HG03571 (cell line): ENCODE data around the gene GORASP2.

Source experiments
- ATAC-seq: cut with Tn5 transposase; IDR thresholded peaks from one replicate; pipeline ENCODE4 v1.9.1; 2021; ENCODE audit not compliant: unreplicated experiment

GORASP2 gene

DNA sequence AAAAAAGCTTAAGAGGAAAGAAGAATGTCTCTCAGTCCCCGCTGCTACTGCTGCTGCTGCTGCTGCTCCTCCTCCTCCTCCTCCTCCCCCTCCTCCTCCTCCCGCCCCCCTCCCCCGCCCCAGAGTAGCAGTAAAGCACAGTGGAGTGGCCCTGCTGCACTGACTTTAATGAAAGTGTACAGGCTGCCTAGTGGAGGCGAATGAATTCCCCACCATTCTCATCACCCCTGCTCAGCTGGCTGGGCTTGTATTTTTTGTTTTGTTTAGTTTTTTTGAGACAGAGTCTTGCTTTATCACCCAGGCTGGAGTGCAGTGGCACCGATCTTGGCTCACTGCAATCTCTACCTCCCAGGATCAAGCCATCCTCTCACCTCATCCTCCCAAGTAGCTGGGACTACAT is 34.3 kb downstream of the GORASP2 start:
- ATAC-seq = no peak

DNA sequence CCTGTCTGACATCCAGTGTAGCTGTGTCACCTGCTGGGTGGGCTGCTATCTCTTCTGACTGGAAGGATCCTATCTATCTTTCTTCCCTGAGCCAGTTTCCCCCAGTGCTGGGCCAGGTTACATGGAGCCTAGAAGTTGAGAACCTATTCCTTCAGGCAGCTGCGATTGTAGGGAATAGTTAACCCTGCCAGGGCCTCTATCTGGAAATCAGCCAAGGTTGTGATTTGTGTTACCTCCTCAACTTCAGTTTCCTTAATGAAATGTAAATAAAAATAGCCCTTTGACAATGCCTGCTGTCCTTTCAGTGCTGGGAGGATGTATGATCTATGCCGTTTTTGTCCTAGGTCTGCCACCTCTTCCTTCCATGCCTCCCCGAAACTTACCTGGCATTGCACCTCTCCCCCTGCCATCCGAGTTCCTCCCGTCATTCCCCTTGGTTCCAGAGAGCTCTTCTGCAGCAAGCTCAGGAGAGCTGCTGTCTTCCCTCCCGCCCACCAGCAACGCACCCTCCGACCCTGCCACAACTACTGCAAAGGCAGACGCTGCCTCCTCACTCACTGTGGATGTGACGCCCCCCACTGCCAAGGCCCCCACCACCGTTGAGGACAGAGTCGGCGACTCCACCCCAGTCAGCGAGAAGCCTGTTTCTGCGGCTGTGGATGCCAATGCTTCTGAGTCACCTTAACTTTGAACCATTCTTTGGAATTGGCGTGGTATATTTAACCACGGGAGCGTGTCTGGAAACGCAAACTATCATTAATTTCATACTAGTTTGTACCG is 36.6 kb downstream of the GORASP2 start:
- ATAC-seq = no peak

DNA sequence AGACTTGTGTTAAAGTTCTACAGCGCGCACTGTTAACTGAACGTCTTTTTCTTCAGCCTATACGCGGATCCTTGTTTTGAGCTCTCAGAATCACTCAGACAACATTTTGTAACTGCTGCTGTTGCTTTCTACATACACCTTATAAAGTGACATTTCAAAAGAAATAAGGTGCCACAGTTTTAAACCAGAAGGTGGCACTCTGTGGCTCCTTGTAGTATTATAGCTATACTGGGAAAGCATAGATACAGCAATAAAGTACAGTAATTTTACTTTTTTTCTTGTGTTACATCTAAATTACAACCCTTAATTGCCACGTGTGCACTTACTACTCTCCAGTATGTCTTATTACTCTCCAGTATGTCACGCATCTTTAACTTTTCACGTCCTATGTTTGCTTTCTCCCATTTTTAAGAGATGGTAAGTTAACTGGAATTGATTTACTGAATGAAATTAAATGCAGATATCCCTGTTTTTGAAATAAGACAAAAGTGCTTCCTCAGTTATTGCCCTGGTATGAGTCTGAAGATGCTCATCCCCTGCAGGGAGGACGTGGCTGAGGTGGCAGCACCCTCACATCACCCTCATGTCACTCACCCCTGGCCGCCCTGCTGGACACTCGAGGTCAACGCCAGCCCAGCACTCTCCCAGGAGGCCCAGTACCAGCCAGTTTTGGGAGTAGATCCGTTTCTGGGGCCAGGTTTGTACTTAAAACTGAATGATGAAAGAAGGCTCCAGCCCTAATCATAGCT is 37.8 kb downstream of the GORASP2 start:
- ATAC-seq = no peak

DNA sequence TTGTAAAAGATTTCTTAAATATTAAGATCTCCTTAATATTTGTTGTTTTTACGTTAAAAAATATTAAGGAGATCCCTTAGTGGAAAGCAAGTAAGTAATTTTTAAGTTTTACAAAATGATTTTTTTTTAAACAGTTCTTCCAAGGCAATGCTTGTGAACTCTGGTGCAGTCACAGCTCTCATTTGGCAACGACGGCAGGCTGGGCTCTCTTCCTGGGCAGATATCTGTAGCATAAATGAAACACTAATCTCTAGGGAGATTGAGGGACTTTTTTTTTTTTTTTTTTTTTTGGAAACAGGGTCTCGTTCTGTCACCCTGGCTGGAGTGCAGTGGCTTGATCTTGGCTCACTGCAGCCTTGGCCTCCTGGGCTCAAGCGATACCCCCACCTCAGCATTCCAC is 38.5 kb downstream of the GORASP2 start:
- no peak for ATAC-seq

DNA sequence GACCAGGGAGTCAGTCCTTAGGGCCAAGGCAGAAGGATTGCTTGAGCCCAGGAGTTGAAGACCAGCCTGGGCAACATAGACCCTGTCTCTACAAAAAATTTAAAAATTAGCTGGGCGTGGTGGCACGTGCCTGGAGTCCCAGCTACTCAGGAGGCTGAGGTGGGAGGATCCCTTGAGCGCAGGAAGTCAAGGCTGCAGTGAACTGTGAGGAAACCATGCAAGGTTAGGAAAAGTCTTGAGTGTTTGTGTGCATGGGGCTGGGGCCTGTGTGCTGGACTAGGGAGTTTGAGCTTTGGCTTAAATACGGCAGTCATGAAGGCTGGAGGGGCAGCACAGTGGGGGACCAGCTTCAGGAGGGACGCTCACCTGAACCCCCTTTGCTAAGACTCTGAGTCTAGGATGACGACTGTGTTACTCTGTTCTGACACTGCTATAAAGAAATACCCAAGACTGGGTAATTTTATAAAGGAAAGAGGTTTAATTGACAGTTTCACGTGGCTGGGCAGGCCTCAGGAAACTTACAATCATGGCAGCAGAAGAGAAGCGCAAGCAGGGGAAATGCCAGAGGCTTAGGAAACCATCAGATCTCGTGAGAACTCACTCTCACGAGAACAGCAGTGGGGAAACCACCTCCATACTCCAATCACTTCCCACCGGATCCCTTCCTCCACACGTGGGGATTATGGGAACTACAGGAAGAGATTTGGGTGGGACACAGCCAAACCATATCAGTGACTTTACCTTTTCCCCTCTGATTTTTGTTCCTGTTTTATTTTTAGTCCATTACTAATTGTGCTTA is 39.4 kb downstream of the GORASP2 start:
- no peak for ATAC-seq

DNA sequence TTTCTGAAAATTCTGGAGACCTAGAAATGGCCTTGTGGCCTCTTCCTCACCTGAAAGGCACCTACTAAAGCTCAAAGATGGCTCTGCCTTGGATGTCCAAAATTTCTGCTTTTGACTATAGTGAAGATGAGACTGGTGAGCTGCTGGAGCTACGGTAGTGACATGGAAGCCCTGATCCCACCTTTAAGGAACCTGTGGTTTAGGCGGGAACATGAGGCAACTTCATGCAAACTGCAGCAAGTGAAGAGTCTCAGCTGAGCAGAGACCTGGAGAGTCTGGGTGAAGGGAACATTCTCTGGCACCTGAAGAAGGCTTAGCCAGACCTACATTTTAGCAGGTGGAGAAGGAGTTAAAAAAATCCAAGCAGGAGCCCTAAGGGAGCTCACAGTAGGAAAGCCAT is 40.0 kb downstream of the GORASP2 start:
- no peak for ATAC-seq

DNA sequence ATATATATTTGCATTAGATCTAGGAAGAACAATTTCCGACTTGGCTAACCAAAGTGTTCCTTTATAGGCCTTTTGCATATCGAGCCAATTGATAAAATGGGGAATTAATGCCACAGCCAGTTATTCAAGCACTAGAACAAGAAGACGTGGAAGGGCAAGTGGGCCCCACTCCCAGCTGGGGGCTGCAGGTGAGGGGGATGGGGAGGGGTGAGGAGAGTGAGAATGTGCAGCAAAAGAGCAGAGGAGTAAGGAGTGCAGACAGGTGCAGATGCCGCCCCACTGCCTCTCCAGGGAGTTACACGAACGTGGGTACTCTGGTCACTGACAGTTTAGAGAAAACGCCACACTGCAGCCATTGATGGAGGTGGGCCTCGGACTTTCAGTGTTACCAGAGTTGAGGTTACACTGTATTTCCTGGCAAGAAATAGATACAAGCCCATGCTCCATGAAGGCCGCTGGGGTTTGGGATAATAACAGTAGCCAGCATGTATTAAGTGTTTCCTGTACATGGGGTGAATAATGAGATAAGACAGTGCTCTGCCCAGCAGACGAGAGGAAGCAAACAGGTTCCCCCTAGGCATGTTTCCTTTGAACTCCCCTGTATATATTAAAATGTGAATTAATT is 40.9 kb downstream of the GORASP2 start:
- no peak for ATAC-seq

DNA sequence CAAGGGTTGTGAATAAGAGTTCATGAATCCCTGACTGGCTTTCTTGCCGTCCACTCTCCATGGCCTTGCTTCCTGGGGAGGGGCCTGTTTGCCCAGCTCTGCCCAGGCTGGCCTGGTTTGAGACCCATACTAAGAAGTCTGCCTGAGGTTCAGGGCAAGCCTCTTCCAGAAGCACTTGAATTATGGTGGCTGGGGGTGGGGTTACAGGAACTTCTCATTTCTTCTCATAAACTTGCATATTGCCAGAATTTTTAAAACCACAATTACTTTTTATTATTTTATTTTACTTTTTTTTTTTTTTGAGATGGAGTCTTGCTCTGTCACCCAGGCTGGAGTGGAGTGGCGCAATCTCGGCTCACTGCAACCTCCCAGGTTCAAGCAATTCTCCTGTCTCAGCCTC is 42.0 kb downstream of the GORASP2 start:
- no peak for ATAC-seq

DNA sequence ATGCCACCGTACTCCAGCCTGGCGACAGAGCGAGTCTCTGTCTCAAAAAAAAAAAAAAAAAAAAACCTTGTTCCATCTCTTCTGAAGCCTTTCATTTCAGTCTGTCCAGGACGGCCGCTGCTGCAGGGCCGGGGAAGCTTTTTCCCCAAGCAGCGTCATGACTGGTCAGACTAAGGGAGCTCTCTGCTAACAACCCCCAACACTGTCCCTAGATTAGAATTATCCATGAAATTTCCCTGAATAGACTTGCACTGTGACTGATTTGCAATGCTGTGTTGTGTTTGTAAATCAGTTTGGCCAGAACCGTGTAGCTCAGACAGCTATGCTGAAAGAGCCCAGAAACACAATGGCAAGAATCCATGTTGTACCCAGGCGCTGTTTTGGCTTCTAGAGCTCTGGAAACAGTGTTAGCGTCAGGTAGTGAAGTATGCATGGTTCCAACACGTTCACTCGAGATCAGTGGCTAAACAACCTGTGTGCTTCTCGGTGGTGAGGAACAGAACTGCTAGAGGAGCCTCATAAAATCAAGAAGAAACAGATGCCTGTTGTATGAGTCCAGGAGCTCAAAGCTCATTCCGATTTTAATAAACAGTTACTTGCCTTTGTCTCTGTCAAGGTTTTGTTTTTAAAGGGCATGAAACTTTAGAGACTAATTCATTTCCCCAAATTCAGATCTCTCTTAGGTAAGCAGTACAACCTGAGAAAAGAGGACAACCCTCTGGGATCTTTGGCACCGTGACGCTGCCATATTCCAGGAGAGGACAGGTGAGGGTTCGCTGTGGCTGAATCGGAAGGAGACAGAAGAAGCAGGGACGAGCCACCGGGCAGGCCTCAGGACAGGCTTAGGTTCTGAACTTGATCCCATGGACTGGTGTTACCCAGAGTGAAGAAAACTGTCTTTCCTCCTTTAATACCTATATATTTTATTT is 43.5 kb downstream of the GORASP2 start:
- no peak for ATAC-seq

DNA sequence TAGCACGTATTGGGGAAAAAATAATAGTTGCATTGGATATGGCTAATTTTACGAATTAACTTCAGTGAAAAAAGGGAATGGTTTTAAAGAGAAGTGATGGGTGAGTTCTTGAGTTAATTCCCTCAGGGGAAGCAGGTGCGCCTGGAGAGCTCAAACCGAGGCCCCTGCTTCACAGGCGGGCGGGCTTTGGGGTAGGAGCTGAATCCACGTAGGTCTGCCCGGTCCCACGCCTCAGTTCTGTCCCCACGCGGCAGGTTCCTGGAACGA is 44.1 kb downstream of the GORASP2 start:
- no peak for ATAC-seq

DNA sequence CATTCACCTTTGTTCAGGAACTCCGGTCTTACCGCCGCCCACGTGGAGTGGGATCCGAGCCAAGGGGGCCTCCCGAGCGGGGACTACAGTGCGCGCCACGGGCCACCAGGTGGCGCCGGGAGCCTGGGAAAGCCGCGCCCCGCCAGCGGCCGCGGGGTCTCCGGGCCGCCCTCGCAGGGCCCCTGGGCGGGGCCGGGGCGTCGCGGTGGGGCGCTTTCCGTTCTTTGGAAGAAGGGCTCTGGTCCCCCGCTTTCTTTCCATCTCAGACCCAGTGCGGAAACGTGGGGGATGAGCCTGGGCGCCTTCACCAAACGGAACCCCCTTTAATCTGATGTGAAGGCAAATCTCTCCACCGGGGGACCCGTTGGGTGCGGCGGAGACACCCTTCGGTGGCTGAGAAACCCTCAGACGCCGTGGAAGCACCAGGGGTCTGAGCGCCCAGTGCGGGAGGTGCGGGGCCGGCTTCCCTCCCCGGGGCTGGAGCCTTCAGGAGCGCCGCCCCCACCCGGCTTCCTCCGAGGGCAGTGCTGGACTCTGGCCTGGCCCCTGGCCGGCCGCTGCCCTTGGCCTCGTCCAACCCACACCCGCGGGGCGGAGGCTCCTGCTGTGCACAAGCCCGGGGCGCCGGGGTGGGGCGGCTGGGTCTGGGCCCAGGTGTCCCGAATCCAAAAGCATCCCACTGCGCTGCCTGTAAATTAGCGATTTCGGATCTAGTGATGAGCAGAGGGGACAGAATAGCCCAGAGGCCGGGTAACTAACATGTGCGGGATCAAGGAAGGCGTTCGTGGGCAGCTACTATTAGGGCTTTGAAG is 44.6 kb downstream of the GORASP2 start:
- ATAC-seq = peak; percentile 89

DNA sequence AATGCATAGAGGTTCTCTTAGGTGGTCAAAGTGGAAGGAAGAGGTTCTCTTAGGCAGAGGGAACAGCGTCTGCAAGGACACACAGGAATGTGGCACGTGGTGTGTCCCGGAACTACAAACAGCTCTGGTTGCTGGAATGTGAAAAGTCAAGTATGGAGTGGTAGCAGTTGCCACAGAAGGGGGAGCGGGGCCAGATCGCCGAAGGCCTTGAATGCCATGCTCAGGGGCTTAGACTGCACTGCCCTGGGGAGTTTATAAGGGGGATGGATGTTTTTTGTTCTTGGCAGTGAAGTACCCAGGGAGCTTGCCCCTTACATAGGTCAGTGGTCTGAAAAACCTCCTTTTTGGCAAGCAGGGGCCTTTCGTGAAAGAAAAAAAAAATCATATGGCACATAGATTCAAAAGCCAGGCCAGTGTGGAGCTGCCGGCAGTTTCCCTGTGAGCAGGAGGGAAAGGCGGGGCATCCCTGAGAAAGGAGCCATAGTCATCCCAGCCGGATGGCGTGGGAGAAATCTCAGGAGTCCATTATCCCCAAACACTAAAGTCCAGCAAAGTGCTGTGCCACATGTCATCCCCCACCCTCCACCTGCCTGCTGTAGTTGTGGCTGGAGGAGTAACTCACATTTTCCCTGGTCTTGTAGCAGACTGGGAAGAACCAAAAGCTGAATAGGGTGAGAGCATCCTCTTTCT is 45.4 kb downstream of the GORASP2 start:
- no peak for ATAC-seq

DNA sequence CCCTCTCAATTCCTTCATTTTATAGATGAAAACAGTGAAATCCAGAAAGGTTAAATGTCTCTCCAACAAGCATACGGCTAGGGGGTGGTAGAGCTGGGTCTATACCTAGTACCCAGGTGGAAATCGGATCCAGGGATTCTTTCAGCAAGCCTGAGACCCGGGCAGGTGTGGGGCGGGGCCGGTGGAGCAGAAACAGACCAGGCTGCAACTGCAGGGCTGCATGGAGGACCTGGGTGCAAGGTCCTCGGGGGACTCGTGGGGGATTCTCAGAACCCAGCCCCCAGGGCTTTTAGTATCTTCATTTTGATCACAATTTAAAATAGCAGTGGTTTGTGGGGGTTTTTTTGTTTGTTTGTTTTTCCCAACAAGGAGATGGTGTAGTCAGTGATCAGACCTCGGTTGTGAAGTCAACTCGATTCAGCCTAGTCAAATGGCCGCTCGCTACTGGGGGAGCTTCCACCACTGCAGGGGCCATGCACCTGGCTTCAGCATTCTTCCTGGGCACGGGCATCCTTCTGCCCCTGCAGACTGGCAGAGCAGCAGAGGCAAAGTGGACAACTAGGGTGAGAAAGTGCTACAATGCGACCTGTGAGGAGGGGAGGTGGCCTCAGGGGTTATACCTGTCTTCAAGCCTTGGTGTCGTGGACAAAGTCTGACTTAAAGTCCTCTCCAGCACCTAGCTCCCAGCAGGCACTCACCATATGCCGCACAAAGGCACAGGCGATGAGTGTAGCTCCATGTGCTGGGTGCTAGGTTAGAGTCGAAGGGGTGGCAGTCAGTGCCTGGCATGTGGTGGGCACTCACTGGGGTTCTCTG is 46.3 kb downstream of the GORASP2 start:
- ATAC-seq = no peak

DNA sequence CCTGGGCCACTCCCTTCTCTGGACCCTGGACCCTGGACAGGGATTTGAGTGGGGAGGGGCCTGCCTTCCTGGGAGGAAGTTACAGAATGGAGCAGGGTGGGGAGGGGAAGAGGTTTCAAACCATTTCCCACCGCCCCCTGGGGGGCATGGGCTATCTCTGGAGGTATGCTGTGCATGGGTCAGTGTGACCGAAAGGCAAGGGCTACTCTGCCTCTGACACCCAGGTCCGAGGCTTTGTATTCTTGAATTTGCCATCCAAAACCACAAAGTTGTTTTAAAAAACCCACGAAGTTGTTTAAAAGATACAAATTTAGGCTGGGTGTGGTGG is 46.9 kb downstream of the GORASP2 start:
- no peak for ATAC-seq

DNA sequence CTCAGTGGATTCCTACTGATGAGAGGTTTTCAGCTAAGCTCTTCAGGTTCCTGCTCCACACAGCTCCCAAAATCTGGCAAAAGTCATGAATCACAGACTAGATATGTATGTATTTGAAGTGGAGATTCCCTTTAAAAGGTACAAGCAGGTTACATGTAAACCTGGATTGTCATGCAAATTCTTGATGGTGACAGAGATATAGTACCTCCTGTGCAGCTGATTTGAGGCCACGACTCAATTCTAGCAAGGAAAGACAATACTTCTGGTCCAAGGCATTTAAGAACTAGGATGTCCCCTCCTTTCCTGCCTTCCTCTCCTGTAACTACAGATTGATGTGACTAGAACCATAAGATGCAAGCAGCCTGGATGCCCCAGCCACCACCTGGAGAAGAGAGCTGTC is 55.0 kb downstream of the GORASP2 start:
- ATAC-seq = no peak

DNA sequence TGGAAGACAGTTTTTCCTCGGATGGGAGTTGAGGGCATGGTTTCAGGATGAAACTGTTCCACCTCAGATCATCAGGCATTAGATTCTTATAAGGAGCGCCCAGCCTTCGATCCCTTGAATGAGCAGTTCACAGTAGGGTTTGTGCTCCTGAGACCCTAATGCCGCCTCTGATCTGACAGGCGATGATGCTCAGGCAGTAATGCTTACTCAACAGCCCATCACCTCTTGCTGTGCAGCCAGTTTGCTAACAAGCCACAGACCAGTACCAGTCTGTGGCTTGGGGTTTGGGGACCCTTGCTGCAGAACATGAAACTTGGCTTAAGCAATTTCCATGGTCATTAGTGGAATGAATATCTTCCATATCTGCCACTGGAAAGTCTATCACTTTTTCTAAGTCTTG is 56.4 kb downstream of the GORASP2 start:
- ATAC-seq = no peak

DNA sequence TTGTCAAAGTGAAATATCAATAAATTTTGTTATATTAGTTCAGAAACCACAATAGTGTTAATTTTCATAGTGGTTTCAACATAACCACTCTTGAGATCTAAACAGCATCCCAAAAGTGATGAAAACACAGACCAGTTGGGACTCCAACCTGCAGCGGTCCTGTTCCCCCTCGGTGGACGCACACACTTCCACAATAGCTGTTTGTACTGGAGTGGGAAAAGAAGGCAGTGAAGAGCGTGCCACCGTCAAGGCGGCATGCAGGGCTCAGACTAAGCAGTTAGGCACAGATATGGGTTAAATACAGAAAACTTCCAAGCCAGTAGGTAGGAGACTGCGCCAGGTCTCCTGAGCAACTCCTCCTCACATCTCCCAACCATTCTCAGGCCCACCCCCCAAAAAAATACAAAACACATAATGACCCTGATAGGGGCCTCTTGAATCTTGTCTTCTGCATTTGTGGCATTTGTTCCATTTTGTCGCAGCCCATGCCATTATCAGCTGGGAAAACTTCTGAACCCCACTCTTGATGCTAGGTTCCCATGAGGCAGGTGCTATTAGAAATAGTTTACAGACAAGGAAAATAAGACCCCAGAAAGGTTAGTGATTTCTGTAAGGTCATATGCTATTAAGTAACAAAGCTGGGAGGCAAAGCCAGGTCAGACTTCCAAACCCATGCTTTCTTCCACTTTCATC is 57.7 kb downstream of the GORASP2 start:
- ATAC-seq = no peak
